HG02759 (cell line): ENCODE data around the gene PSAPL1.

Experiments
- ATAC-seq: cut with Tn5 transposase; IDR thresholded peaks from one replicate; pipeline ENCODE4 v1.9.1; 2021; ENCODE audit warnings: mild to moderate bottlenecking, moderate library complexity; ENCODE audit not compliant: unreplicated experiment

Gene PSAPL1

DNA sequence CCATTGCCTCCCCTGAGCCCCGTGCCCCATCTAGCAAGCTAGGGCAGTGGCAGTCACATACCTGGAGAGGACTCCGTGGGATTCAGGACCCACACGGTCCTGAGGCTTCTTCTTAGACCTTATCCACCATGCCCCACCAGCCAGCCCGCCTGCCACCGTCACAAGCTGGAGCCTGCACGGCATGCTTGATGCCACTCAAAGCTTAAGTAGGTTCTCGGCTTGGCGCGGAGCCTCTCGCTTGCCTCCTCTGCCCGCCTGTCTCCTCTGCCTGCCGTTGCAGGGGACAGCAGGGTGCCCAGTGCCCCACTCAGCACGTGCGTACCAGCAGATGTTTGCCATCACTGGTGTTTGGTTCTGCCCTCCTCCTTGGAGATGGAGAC, 14.1 kb downstream of the PSAPL1 start:
- no peak for ATAC-seq

DNA sequence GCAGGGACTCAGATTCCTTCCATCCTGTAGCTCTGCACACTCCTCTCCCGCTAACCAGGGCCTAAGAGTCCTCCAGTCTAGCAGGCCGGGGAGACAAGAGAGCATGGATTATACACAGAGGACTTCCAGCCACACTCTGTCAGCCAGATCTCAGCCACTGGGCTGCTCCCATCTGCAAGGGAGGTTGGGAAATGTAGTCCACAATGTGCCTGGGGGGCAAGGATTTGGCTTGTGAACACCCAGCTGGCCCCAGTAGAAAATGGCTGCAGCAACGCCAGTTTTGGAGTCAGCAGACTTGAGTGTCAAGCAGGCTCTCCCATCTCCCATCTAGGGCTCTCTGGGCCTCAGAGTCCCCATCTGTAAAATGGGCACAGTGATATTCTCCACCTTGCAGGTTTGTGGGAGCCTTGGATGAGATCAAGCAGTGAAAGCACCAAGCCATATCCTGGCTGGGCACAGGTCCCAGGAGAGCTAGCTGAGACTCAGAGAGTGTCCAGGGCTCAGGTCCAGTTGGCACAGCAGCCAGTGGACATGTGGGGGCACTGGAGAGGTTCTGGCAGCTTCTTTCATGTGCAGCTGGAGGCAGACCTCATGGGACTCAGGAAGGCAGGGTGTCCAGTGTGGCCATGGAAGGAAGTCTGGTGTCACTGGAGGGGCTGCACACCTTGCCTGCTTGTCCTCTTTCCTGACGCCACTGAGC, 14.6 kb downstream of the PSAPL1 start:
- ATAC-seq: no peak

DNA sequence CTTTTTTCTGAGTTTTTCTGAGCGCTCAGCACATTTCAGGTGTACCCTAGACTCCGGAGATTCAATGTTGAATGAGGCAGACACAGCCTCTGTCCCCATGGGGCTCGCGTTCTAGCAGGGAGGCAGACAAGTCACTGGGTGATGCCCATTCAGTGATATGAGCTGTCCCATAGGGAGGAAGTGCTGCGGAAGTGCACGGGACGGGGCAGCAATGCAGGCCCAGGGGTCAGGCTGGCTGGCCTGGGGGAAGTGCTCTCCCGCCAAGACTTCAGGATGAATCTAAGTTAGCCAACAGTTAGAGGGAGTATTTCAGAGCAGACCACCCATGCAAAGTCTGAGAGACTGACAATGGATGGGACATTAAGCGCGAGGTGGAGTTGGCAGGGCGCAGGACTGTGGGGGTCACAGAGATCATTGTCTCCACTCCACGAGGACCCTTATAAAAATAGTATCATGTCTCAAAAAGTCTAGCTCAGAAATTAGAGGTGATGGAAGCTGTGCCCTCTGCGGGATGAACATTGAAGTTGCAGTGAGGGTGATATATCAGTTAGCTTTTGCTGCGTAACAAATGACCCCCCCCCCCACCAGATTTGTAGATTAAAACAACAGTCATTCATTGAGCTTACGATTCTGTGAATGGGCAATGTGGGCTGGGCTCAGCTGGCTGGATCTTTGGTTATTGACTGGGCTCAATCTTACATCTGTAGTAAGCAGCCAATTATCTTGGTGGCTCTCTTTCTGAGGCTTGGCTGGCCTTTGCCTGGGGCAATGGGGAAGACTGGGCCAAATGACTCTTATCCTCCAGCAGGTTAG, 16.4 kb downstream of the PSAPL1 start:
- ATAC-seq: no peak

DNA sequence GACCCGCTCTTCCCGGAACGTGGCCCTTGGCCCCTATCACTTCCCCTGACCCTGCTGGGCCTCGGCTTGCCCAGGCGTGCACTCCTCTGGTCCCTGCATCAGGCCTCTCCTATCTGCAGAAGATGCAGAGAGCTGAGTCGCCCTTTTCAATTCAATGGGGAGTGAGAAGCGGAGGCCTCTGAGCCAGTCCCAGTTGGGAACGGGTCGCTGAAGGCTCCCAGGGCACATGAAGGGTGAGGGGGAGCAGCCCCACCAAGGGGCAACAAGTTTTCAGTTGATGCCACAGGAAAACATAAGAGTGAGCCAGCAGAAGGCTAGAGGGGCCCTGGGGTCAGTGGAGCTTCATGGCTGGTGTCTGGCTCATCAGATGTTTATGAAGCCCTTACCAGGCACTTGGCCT, 17.1 kb downstream of the PSAPL1 start:
- ATAC-seq: no peak

DNA sequence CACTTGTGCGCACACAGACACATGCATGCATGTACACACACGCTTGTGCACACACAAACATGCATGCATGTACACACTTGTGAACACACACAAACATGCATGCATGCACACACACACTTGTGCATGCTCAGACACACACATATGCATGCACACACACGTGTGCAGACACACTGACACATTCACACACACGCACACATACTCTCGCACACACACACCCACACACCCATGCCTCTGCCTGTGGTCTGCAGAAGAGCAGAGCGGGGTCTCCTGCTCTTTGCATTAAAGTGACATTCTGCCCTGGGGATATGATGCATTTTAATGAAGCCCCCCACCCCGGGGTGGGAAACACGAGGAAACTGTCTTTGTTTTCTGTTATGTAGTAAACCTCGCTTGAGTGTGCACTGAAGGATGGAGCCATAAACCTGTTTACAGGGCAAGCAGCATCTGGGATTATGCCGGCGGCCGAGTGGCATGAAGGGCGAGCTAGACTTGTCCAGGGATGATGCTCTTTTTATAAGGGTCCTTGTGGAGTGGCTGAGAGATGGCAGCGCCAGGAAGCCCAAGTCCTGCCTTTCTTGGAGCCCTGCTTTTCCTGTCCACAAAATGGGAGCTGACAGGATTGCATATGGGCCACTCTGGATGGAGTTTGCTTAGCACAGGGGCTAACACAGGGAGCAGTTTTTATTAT, 17.8 kb downstream of the PSAPL1 start:
- no peak for ATAC-seq

DNA sequence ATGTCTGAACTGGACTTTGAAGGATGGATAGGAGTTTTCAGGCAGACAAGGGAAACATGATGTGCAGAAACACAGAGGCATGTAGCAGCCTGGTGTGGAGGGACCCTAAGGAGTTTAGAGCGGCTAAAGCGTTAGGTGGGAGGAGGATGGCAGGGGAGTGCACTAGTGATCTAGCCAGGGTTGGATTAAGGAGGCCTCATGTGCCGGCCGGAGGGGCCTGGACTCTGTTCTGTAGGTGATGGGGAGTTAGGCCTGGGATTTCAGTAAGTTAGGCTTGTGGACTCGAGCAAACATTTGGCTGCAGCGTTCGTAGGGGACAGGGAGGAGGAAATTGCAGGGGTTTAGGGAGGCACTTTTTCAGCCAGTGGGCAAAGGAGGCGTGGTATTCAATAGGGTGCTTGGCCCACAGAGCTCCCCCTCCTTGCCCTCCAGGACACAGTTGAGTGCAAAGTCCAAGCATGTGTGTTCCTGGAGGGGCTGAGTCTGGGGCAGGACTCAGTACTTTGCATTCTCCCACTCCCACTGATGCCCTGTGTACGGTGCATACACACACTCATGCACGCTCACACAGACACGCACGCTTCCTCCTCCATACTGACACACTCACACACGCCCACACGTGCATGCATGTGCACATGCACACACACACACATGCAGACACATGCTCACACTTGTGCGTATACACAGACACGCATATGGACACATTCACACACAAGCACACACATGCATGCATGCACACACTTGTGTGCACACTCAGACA, 18.6 kb downstream of the PSAPL1 start:
- no peak for ATAC-seq

DNA sequence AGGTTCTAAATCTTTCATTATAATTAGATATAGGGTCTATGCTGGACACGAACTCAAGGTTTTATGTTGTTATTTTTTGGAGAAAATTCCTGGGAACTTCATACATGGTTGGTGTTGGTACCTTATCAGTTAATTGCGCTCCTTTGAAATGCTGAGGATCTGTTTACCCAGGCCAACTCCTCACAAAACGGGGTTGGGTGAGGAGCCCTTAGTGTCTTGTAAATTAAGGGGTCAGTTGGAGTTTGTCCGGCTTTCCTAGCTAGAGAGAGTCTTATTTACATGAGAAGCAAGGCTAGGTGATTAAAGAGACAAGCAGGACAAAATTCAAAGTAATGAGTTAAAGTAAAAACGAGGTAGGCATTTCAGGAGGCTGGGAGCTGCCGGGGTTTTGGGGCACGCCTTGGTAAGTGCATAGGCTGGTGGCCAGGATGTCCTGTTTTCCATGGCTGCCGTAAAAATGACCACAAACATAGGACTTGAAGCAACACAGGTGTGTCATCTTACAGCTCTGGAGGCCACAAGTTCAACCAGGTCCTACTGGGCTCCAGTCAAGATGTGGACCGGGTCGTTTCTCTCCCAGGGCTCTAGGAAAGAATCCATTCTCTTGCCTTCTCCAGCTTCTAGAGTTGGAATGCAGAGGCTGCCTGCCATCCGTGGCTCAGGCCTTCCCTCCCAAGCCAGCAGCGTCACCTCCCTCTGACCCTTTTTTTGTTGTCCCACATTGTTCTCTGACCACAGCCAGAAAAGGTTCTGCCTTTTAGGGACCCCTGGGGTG, 19.8 kb downstream of the PSAPL1 start:
- no peak for ATAC-seq

DNA sequence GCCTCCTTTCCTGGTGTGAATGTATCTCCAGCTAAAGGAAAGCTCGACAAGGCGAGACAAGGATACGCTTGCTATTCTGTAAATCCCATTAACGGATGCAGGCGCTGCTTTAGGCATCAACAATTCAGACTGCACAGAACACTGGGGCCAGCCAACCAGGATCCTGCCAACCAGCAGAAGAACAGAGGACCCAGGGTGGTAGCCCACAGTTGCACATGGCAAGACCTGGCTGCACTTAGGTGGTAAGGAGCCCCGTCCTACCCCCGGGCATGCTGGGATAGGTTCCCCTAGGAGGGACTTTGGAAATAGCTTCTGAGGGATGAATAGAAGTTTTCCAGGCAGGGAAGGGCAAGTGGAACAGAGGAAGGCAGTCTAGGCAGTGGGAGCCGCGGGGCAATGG, 20.7 kb downstream of the PSAPL1 start:
- no peak for ATAC-seq

DNA sequence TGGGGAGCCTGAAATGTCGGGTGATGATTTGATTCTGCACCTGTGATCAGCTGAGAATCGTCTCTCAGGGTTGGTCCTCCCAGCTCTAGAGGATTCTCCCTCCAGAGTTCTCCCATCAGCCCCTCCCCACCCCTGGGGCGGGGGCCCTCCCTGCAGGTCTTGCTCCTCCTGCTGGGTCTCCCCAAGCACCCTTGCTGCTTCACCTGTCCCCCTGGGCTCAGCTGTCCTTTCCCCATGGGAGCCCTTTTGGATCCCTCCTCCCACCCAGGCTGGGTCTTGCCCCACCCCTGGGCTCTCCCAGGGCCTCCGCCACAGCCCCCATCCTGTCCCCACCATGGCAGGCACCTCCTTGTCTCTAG, 22.2 kb downstream of the PSAPL1 start:
- ATAC-seq: no peak

DNA sequence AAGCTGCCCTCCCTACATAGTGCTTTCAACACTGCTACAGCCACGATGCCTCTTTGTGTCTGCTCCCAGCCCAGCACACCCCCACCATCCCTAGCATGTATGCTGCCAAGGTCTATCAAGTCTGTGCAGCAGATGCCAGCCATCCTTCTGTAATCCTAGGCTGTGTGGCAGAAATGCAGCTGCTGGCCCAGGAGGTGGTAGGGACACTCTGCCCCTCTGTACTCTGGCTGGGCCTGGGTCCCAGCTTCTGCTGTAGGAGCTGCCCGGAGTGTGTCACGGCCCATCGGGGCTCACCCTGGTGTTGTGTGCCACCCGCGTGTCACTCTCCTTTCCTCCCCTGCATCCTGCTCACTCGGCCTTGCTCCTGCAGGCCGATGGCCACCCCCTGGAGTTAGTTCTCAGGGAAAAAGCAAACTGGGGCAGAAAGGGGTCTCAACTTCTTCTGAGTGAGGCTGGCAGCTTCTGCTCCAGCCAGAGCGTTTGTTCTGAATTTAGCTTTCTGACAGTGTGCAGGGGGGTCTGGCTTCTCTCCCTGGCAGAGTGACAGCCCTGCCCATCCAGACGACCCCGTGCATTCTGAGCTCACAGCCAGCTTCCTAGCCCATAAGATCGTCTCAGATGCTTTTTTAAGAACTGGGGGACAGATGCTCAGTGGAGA, 22.7 kb downstream of the PSAPL1 start:
- ATAC-seq: no peak

DNA sequence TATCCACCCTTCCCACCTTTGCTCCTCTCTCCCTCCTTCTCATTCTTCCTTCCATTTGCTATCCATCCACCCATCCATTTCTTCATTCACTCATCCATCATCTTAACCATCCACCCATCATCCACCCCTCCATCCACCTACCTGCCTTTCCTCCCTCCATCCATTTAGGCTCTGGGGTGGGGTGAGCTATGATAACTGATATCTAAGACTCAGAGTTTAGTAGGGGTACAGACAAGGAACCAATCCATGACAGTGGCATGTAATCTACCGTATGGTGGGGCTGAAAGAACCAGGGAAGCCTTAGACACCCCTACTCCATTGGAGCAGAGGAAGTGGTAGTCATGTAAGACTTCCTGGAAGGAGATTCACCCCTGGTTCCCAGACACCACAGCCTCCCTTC, 23.2 kb downstream of the PSAPL1 start:
- ATAC-seq: no peak

DNA sequence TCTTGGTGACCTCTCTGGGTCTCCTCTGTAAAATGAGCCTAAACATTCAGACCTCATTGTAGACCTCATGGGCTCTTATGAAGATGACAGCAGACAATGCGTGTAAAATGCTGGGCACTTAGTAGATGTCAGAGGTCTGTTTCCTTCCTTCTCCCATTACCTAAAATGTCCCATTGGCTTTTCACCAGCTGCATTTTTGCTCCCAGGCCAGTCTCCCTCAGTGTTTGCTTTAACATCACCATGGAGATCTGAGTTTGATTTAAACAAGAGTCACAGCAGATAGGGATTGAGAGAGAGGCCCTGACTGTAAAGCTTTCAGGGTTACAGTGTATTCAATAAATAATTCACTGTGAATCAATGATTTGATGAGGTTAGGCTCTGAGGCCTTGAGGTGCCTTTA, 24.3 kb downstream of the PSAPL1 start:
- no peak for ATAC-seq

DNA sequence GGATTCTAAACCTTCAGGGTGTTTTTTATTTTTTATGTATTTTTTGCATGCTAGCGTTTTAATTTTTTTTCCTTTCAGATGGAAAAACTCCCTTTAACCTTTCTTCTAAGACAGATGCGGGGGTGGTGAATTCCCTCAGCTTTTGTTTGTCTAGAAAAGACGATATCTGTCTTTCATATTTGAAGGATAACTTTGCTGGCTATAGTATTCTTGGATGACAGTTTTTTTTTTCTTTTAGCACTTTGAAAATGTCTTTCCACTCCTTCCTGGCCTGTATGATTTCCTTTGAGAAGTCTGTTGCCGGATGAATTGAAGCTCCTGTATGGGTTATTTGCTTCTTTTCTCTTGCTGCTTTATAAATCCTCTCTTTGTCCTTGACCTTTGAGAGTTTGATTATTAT, 26.6 kb downstream of the PSAPL1 start:
- ATAC-seq: no peak

DNA sequence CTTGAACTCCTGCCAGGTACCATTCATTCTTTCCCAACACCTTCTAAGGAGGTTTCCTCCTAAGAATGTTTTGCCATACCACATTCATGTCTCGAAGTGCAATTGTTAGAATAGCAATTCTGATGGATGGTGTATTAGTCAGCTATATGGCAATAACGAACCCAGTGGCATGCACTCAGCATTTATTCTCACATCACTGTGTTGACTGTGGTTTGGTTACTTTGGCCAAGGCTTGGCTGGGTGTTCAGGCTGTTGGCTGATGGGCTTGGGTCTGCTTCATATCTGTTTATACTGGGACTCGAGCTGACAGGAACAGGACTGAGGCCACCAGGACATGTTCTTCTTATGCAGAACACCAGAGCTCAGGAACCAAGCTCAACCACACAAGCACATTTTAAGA, 31.7 kb downstream of the PSAPL1 start:
- no peak for ATAC-seq

DNA sequence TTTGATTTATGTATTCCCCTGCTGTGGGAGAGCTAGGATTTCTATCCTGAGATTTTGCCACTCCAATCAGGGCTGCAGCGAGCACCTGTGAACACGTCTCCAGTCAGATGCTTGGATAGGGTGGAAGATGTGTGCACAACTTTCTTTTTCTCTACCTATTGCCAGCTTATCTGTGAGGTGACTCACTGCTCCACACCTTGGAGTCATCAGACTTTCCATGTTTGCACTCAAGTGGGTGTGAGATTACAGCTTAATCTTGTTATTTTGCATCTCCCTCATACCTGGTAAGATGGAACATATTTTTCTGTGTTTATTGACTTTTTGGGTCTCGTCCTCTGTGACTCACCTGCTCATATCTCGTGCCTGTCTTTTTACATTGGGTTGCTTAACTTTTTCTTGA, 32.2 kb downstream of the PSAPL1 start:
- ATAC-seq: no peak

DNA sequence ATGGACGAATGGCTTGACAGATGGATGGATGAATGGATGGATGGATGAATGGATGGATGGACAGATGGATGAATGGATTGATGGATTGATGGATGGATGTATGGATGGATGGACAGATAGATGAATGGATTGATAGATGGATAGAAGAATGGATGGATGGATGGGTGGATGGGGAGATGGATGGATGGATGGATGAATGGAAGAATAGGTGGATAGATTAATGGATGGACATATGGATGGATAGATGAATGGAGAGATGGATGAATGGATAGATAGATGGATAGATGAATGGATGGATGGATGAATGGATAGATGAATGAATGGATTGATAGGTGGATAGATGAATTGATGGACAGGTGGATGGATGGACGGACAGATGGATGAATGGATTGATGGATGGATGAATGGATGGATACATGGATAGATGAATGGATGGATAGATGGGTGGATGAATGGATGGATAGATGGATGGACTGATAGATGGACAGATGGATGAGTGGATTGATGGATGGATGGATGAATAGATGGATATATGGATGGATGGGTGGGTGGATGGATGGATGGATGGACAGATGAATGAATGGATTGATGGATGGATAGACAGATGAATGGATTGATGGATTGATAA, 33.9 kb downstream of the PSAPL1 start:
- ATAC-seq: no peak

DNA sequence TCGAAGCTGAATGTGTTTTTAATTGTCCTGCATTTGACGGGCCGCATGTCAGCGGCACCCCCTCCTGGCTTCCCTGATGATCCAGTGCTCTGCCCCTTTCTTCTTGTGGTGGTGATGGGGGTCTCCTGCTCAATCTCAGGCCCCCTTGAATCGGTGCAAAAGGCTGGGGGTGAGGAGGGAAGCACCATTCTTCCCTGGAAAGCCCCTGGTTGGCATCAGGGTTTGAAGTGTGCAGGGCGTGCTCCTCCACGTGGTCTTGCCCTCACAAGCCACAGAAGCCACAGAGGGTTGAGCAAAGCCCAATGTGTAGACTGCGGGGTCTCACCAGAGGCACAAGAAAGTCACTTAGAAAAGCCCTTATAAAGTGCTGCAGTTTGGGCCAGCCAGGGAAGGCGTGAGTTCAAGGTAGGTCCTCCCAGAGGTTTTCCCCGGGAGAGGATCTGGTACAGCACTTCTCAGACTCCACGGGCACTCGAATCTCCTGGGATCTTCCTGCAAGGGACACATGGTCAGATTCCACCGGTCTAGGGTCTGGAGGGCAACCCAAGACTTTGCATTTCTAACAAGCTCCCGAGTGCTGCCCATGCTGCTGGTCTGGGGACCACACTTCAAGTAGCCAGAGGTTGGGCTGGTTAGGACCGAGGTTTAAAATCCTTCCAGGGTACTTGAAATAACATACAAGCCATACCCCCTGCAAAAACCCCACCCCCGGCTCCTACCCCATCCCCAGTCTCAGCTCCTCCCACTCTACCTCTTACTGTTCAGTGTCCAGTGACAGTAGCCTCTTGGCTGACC, 35.1 kb downstream of the PSAPL1 start:
- ATAC-seq: no peak

DNA sequence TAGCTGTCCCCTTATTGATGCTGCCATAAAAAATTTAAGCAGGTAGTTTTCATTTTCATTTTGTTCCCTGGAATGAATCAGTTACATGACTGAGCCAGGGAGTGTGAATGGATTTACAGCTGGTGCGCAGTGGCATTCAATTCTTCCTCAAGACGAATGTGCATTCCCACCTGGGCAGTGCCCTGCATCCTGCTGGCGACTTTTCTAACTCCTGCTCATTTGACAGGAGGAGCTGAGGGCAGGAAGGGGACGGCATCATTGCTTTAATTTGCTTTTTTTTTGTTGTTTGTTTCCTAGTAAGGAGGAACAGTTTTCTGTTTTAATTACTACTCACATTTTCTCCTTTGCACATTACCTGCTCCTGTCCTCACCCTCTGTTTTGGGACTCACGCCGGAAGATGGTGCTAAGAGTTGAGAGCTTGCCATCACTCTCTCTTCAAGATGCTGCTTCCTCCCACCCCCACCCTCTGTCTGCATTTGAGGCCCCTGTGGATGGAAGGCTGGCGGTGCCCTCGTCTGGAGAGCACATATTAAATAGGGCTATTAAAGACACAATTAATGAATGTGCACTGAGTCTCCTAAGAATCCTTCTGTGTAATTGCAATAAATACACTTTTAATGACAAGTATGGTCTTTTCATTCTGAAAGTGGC, 35.8 kb downstream of the PSAPL1 start:
- ATAC-seq: no peak

DNA sequence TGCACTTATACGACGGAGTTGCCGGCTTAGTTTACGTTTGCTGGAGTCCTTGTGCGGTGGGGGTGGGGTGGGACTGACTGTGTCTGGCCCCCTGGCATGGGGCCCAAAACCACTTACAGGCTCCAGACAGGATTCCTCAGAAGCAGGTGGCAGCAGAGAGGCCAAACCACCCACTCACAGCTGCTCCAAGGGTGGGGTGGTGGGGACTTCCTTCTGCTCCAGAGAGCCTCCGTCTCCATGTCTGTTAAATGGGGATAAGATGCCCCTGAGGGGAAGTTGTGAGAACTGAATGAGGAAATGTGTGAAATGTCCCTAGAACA, 36.7 kb downstream of the PSAPL1 start:
- ATAC-seq: no peak
